Activated T-helper 1 cell treated with anti-CD3 and anti-CD28 coated beads, Interleukin-12 subunit alpha, Interleukin-12 subunit beta, Interleukin-2, Interleukin-4 antibody, amounts not matched to agents 30 ng/mL and 10 ng/mL and 1 ng/mL, durations not matched to agents 14 hours and 24 hours and 36 hours (primary cell): Measurements from ENCODE around the gene MERTK. TPM values are rescaled to one million over a fixed set of nuclear protein-coding genes. Genes with fewer than 3 reads are reported as not detected.
"Not testable (repeated sequence)": the region's sequence is repeated elsewhere in the genome, so short reads cannot be mapped to it uniquely, and the experiment has no call there.

ENCODE experiments used
- DNase-seq: peaks from one replicate; pipeline ENCODE4 v3.0.0; 2021; ENCODE audit warnings: low spot score
- H3K27ac Mint-ChIP-seq: one replicate; pipeline ENCODE4 v1.8.0; 2021; ENCODE audit warnings: mild to moderate bottlenecking, mixed read lengths
- H3K27me3 Mint-ChIP-seq: one replicate; pipeline ENCODE4 v1.8.0; 2022; ENCODE audit warnings: mild to moderate bottlenecking, moderate library complexity, mixed read lengths; ENCODE audit not compliant: insufficient read depth
- H3K36me3 Mint-ChIP-seq: one replicate; pipeline ENCODE4 v1.8.0; 2021; ENCODE audit warnings: low read depth, mixed read lengths
- H3K4me1 Mint-ChIP-seq: one replicate; pipeline ENCODE4 v1.8.0; 2021; ENCODE audit warnings: low read depth, mixed read lengths
- H3K4me3 Mint-ChIP-seq: one replicate; pipeline ENCODE4 v1.8.0; 2021; ENCODE audit warnings: mild to moderate bottlenecking, moderate library complexity, mixed read lengths
- H3K9me3 Mint-ChIP-seq: one replicate; pipeline ENCODE4 v1.8.0; 2021; ENCODE audit warnings: mixed read lengths
- intact Hi-C: fragments of 100-400 bp; cut with micrococcal nuclease; formaldehyde crosslinking; loops from one replicate; pipeline ENCODE4 v1.15.1; 2024
- total RNA-seq: library from RNA; stranded (reverse); gene quantifications from 2 replicates; pipeline ENCODE4 v1.2.3, GENCODE V29; 2022

MERTK gene
- total RNA-seq, 1 donor from 2014 or later = 1.3 TPM

DNA sequence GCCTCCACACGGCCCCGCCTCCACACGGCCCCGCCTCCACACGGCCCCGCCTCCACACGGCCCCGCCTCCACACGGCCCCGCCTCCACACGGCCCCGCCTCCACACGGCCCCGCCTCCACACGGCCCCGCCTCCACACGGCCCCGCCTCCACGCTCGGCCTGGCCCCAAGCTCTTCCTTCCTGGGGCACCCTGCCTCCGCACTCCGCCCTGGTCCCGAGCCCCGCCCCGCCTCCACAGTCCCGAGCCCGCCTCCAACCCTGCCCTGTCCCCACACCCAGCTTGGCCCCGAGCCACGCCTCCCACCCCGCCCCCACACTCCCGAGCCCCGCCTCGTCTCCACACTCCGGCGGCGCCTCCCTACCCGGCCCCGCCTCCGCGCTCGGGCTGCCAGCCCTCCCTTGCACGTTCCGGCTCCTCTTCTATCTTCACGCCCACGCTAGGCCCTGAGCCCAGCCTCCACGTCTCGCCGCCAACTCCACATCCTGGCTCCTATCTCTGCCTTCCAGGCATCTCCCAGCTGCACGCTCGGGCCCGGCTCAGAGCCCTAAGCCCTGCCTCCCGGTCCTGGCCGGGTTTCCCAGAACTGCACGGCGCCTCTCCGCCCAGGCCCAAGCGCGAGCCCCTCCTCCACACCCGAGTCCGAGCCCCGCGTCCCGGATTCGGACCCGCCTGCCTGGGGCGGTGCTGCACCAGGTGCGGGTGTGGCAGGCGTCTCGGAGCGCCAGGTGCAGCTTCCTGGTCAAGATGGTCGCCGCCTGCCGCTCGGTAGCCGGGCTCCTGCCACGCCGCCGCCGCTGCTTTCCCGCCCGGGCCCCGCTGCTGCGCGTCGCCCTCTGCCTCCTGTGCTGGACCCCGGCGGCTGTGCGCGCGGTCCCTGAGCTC is 156.7 kb downstream of the MERTK start, which contains the start of gene TMEM87B:
TSS of gene TMEM87B (plus strand) at position 423 of the 883 bp plus-strand sequence. CDS start at position 746, 323 bp downstream.
- H3K36me3 Mint-ChIP-seq = peaks cover 19% of the 10 kb centered on the region
- no peaks in the 10 kb centered on the region for H3K9me3 Mint-ChIP-seq
- H3K27ac Mint-ChIP-seq = peak within 1 kb of the TSS; percentile 98
- intact Hi-C loops = loop anchor here (1.0 to 10.0 kb wide), 8 partner anchors 40 to 1380 kb away; partner anchors contain the start of genes ANAPC1, BUB1, POLR1B and SLC20A1
- peaks cover 43% of the 10 kb centered on the region for H3K4me1 Mint-ChIP-seq
- peak; percentile 95 for DNase-seq
- H3K4me3 Mint-ChIP-seq = peak within 1 kb of the TSS; percentile 93
- H3K27me3 Mint-ChIP-seq = peaks cover 2% of the 10 kb centered on the region

- Mint-ChIP-seq H3K27me3 (peaks cover 2% of the 10 kb centered on the region), H3K4me1 (peaks cover 43% of the 10 kb centered on the region)
These were observed 157.6 kb downstream of the MERTK start for GRCh38 chr2:112055730-112056625.

GRCh38 chr2:112056626-112056987 is 158.2 kb downstream of the MERTK start:
- H3K27ac Mint-ChIP-seq = peak overlapping the region; percentile 87
- H3K4me3 Mint-ChIP-seq = peak overlapping the region; percentile 90
- H3K36me3 Mint-ChIP-seq = peaks cover 25% of the 10 kb centered on the region
- DNase-seq = no peak
- peaks cover under 1% of the 10 kb centered on the region for H3K27me3 Mint-ChIP-seq
- H3K9me3 Mint-ChIP-seq = no peaks in the 10 kb centered on the region
- intact Hi-C loops = loop anchor here (1.0 to 10.0 kb wide), 5 partner anchors 10 to 1382 kb away; partner anchors contain the start of genes BUB1, CHCHD5 and SLC20A1
- H3K4me1 Mint-ChIP-seq = peaks cover 46% of the 10 kb centered on the region

More at GRCh38 chr2:112055730-112056625, 157.6 kb downstream of the MERTK start:
- H3K27ac Mint-ChIP-seq = peak overlapping the region; percentile 87
- H3K4me3 Mint-ChIP-seq = peak overlapping the region; percentile 90
- intact Hi-C loops = loop anchor here (1.0 to 10.0 kb wide), 10 partner anchors 10 to 1381 kb away; partner anchors contain the start of genes BUB1, CHCHD5, POLR1B and SLC20A1
- peaks cover 19% of the 10 kb centered on the region for H3K36me3 Mint-ChIP-seq
- H3K9me3 Mint-ChIP-seq = no peaks in the 10 kb centered on the region
- peak; percentile 32 for DNase-seq

GRCh38 chr2:112059671-112060070 is 161.3 kb downstream of the MERTK start:
- no peak overlapping the region for H3K27ac Mint-ChIP-seq
- H3K4me3 Mint-ChIP-seq = no peak overlapping the region
- no peak for DNase-seq
- no peaks in the 10 kb centered on the region for H3K27me3 Mint-ChIP-seq
- peaks cover 8% of the 10 kb centered on the region for H3K9me3 Mint-ChIP-seq
- peaks cover 51% of the 10 kb centered on the region for H3K36me3 Mint-ChIP-seq
- peaks cover 64% of the 10 kb centered on the region for H3K4me1 Mint-ChIP-seq
- intact Hi-C loops = loop anchor here (10.0 kb wide), 2 partner anchors 585 to 1385 kb away; partner anchors contain the start of genes BUB1 and SLC20A1

DNA sequence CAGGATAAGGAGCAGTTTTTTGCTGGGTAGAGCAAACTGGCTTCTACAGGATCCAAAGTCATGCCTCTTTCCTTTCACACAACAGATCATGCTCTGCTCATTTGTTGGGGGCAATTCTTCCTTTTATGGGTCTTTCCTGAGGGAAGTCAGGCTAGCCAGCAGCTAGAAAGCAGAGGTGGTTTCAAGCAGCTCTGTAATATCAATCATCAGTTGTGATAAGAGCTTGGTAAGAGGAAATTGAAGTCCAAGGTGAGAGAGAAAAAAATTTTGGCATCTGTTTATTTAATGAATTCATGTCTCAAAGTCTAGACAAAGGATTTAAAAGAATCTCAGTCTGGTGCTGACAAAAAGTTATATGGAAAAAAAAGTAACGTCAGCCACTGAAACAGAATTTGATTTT is 162.9 kb downstream of the MERTK start:
- DNase-seq = no peak
- no peak overlapping the region for H3K4me3 Mint-ChIP-seq
- H3K4me1 Mint-ChIP-seq = peaks cover 70% of the 10 kb centered on the region
- intact Hi-C loops = no loop called here
- H3K27ac Mint-ChIP-seq = no peak overlapping the region
- H3K27me3 Mint-ChIP-seq = no peaks in the 10 kb centered on the region
- H3K9me3 Mint-ChIP-seq = peaks cover 8% of the 10 kb centered on the region
- peaks cover 56% of the 10 kb centered on the region for H3K36me3 Mint-ChIP-seq

GRCh38 chr2:112061840-112062239 is 163.4 kb downstream of the MERTK start:
- Mint-ChIP-seq H3K27ac (no peak overlapping the region), H3K4me1 (peaks cover 67% of the 10 kb centered on the region), H3K27me3 (no peaks in the 10 kb centered on the region), H3K9me3 (peaks cover 8% of the 10 kb centered on the region), H3K4me3 (no peak overlapping the region), H3K36me3 (peaks cover 58% of the 10 kb centered on the region)
- intact Hi-C loops = no loop called here
- DNase-seq = no peak

DNA sequence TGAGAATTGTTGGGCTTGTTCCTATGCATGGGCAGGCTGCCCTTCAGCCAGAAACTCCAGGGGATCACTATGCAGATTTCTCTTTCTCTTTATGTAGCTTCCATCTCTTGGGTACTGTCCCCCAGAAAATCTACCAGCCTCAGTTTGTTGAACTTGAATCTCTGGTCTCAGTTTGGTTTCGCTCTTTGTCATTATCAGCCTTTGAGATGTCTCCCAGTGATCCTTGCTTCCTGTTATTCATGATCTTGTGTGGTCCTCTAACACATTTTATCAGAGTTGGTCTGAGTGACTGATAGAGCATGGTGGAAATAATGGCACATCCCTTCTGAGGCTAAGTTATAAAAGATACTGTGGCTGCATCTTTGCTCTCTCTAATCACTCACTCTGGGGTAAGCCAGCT is 164.5 kb downstream of the MERTK start:
- H3K4me3 Mint-ChIP-seq = no peak overlapping the region
- H3K27ac Mint-ChIP-seq = peak overlapping the region; percentile 66
- peaks cover 64% of the 10 kb centered on the region for H3K36me3 Mint-ChIP-seq
- H3K4me1 Mint-ChIP-seq = peaks cover 60% of the 10 kb centered on the region
- H3K27me3 Mint-ChIP-seq = no peaks in the 10 kb centered on the region
- intact Hi-C loops = no loop called here
- H3K9me3 Mint-ChIP-seq = peaks cover 8% of the 10 kb centered on the region
- DNase-seq = no peak

DNA sequence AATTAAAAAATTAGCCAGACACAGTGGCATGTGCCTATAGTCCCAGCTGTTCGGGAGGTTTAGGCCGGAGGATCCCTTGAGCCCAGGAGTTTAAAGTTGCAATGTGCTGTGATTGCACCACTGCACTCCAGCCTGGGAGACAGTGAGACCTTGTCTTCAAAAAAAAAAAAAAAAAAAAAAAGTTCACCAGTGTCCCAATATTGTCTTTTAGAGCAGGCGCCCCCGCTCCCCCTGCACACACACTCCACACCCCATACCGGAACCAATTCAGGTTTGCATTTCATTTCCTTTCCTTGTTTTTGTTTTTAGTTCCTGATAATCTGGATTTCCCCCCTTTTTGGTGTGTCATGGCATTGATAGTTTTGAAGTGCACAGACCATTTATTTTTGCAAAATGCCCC is 167.1 kb downstream of the MERTK start:
- intact Hi-C loops = no loop called here
- DNase-seq = no peak
- Mint-ChIP-seq H3K36me3 (peaks cover 65% of the 10 kb centered on the region), H3K27ac (peak overlapping the region; percentile 85), H3K27me3 (no peaks in the 10 kb centered on the region), H3K4me1 (peaks cover 48% of the 10 kb centered on the region), H3K9me3 (peaks cover 12% of the 10 kb centered on the region), H3K4me3 (peak overlapping the region; percentile 31)

DNA sequence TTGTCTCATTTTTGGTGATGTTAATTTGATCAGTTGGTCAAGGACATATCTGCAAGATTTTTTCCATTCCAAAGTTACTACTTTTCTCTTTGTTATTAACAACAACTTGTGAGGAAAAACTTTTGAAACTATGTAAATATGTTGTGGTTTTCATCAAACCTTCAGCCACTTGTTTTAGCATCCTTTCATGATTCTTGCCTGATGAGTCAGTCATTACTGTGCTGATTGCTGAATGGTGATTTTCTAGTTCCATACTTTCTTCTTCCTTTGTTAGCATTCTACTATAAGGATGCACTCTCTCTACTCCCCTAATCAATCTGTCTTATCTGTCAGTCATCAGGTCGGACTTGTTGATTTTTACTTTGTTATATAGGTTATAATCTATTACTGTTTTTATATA is 167.6 kb downstream of the MERTK start:
- Mint-ChIP-seq H3K36me3 (peaks cover 67% of the 10 kb centered on the region), H3K4me1 (peaks cover 48% of the 10 kb centered on the region), H3K4me3 (peak overlapping the region; percentile 31), H3K9me3 (peaks cover 12% of the 10 kb centered on the region), H3K27ac (peak overlapping the region; percentile 85), H3K27me3 (no peaks in the 10 kb centered on the region)
- intact Hi-C loops = loop anchor here (1.0 kb wide), 2 partner anchors 9 to 10 kb away; no protein-coding TSS in a partner anchor
- no peak for DNase-seq

- H3K4me3 Mint-ChIP-seq, H3K27me3 Mint-ChIP-seq, DNase-seq, intact Hi-C loops, H3K27ac Mint-ChIP-seq: not testable (repeated sequence)
- Mint-ChIP-seq H3K9me3 (peaks cover 19% of the 10 kb centered on the region), H3K4me1 (peaks cover 41% of the 10 kb centered on the region), H3K36me3 (peaks cover 66% of the 10 kb centered on the region)
These were observed 171.4 kb downstream of the MERTK start for GRCh38 chr2:112069794-112070193.

DNA sequence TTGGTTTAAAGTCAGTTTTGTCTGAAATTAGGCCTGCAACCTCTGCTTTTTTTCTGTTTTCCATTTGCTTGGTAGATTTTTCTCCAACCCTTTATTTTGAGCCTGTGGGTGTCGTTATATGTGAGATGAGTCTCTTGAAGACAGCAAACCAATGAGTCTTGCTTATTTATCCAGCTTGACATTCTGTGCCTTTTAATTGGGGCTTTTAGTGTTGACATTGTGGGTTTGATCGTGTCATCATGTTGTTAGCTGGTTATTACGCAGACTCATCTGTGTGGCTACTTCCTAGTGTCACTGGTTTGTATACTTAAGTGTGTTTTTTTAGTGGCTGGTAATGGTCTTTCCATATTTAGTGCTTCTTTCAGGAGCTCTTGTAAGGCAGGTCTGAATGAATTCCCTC is 175.5 kb downstream of the MERTK start:
- no peak for DNase-seq
- no peak overlapping the region for H3K4me3 Mint-ChIP-seq
- H3K27me3 Mint-ChIP-seq = no peaks in the 10 kb centered on the region
- intact Hi-C loops = no loop called here
- H3K9me3 Mint-ChIP-seq = peaks cover 19% of the 10 kb centered on the region
- H3K27ac Mint-ChIP-seq = no peak overlapping the region
- H3K36me3 Mint-ChIP-seq = peaks cover 60% of the 10 kb centered on the region
- H3K4me1 Mint-ChIP-seq = peaks cover 37% of the 10 kb centered on the region

DNA sequence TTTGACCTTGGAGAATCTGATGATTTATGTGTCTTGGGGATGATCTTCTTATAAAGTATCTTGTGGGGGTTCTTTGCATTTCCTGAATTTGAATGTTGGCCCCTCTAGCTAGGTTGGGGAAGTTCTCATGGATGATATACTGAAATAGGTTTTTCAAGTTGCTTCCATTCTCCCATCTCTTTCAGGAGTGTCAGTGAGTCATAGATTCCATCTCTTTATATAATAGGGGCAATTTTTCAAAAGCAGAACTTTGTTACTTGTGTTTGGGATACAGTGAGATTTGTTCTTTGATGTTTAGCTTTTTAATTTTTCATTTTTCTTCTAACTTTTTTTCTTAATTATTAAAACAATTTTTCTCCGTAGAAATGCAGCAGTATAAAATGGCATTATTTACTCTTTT is 176.1 kb downstream of the MERTK start:
- Mint-ChIP-seq H3K4me1 (peaks cover 32% of the 10 kb centered on the region), H3K9me3 (peaks cover 15% of the 10 kb centered on the region), H3K36me3 (peaks cover 61% of the 10 kb centered on the region), H3K27ac (no peak overlapping the region), H3K27me3 (no peaks in the 10 kb centered on the region), H3K4me3 (no peak overlapping the region)
- intact Hi-C loops = no loop called here
- no peak for DNase-seq
